ENCODE measurements around the gene C1QTNF8. TPM values are rescaled to one million over a fixed set of nuclear protein-coding genes. Genes with fewer than 3 reads are reported as not detected.

The C1QTNF8 gene
- total RNA-seq, 1 experiment from 2014 or later = not detected

- Histone ChIP-seq H3K79me2 (ENCODE audit: low read length) (no peaks in the 10 kb centered on the region), H3K9ac (ENCODE audit: low read length) (no peak overlapping the region), H4K20me1 (ENCODE audit: low read length) (no peaks in the 10 kb centered on the region), H3K4me3 (ENCODE audit: low read length) (no peak overlapping the region), H3K4me2 (ENCODE audit: low read length) (no peak overlapping the region), H3K4me1 (ENCODE audit: insufficient read depth, low read length) (no peaks in the 10 kb centered on the region), H3K9me3 (ENCODE audit: low read length) (no peaks in the 10 kb centered on the region), H3F3A (ENCODE audit: low read length, unreplicated experiment) (no peaks in the 10 kb centered on the region), H3K9me2 (replicated peaks; ENCODE audit: low read length) (no peaks in the 10 kb centered on the region), H3K27ac (ENCODE audit: low read length) (no peak overlapping the region), H3K36me3 (ENCODE audit: low read depth, low read length) (no peaks in the 10 kb centered on the region), H2AFZ (ENCODE audit: low read length) (no peak overlapping the region), H3K27me3 (ENCODE audit: low read length) (no peaks in the 10 kb centered on the region)
- intact Hi-C loops (cut with micrococcal nuclease) = no loop called here
- POLR2A ChIA-PET (ENCODE audit: unreplicated experiment) = no interaction called here
- CTCF ChIA-PET = no interaction called here
- DNase-seq (no peak), ATAC-seq (no peak)
- no TSS peak for BruUV-seq (replicated peaks)
- TF ChIP-seq CTCF (conservative IDR thresholded peaks at IDR 0.05; ENCODE audit: low read depth, low read length) = no peak
- no peak for TF ChIP-seq EZH2 (IDR thresholded peaks at IDR 0.05; ENCODE audit: low read length, unreplicated experiment)
- no peak for TF ChIP-seq EZH2phosphoT487 (IDR thresholded peaks at IDR 0.05; ENCODE audit: borderline replicate concordance, low read length)
Measured at GRCh38 chr16:1095450-1096168, 435 bp downstream of the C1QTNF8 start.

DNA sequence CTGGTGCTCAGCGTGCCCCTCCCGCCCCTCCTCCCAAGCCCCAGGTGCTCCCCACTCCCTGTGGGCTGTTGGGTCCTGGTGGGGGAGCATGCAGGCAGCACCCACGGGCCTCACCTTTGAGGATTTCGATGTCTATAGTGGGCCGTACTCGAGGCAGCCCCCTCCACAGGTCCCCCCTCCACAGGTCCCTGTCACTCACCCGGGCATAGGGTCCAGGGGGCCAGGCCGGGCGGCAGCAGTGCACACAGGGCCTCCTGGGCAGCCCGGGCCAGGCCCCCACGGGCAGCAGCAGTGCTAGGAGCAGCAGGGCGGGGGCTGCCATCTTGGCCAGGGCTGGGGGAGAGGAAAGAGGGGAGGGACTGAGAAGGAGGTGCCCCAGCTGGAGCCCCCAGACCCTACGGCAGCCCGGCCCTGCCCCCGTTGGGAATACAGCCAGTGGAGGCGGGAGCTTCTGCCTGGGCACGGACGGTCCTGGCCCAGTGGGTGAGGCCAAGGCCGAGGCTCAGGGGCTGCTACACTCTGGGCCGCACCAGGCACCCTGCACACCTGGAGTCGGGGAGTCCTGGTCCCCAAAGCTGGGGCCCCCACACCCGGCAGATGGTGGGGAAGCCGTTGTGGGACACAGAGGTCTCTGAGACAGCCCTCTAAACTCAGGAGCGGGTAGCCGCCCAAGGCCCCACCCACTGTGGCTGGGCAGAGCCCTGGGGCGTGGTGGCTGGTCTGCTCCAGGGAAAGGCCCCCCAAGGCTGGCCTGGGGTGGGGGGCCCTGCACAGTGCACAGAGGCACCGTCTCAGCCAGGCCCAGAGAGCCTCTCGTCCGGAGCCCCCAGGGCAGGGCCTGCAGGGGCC is 1.2 kb downstream of the C1QTNF8 start:
- H3K4me2 ChIP-seq (ENCODE audit: low read length) = no peak overlapping the region
- no peaks in the 10 kb centered on the region for H3K27me3 ChIP-seq (ENCODE audit: low read length)
- H3K9me3 ChIP-seq (ENCODE audit: low read length) = no peaks in the 10 kb centered on the region
- H3K36me3 ChIP-seq (ENCODE audit: low read depth, low read length) = no peaks in the 10 kb centered on the region
- intact Hi-C loops (cut with micrococcal nuclease) = no loop called here
- H3K27ac ChIP-seq (ENCODE audit: low read length) = no peak overlapping the region
- DNase-seq (no peak), ATAC-seq (no peak)
- H3K79me2 ChIP-seq (ENCODE audit: low read length) = no peaks in the 10 kb centered on the region
- no peak overlapping the region for H2AFZ ChIP-seq (ENCODE audit: low read length)
- H4K20me1 ChIP-seq (ENCODE audit: low read length) = no peaks in the 10 kb centered on the region
- ChIA-PET POLR2A (ENCODE audit: unreplicated experiment) (no interaction called here), CTCF (no interaction called here)
- TF ChIP-seq EZH2 (IDR thresholded peaks at IDR 0.05; ENCODE audit: low read length, unreplicated experiment) (no peak), EZH2phosphoT487 (IDR thresholded peaks at IDR 0.05; ENCODE audit: borderline replicate concordance, low read length) (no peak), CTCF (conservative IDR thresholded peaks at IDR 0.05; ENCODE audit: low read depth, low read length) (no peak)
- H3K9ac ChIP-seq (ENCODE audit: low read length) = no peak overlapping the region
- no peaks in the 10 kb centered on the region for H3K9me2 ChIP-seq (replicated peaks; ENCODE audit: low read length)
- H3K4me3 ChIP-seq (ENCODE audit: low read length) = no peak overlapping the region
- BruUV-seq (replicated peaks) = no TSS peak
- H3F3A ChIP-seq (ENCODE audit: low read length, unreplicated experiment) = no peaks in the 10 kb centered on the region
- H3K4me1 ChIP-seq (ENCODE audit: insufficient read depth, low read length) = peaks cover 5% of the 10 kb centered on the region; the same call in 1 of the 2 replicates

GRCh38 chr16:1094124-1094479 is 1.9 kb downstream of the C1QTNF8 start:
- Histone ChIP-seq H3K9me2 (replicated peaks; ENCODE audit: low read length) (no peaks in the 10 kb centered on the region), H3K27me3 (ENCODE audit: low read length) (no peaks in the 10 kb centered on the region), H3F3A (ENCODE audit: low read length, unreplicated experiment) (no peaks in the 10 kb centered on the region), H4K20me1 (ENCODE audit: low read length) (no peaks in the 10 kb centered on the region), H2AFZ (ENCODE audit: low read length) (no peak overlapping the region), H3K4me3 (ENCODE audit: low read length) (no peak overlapping the region), H3K36me3 (ENCODE audit: low read depth, low read length) (no peaks in the 10 kb centered on the region), H3K79me2 (ENCODE audit: low read length) (no peaks in the 10 kb centered on the region), H3K9ac (ENCODE audit: low read length) (no peak overlapping the region), H3K27ac (ENCODE audit: low read length) (no peak overlapping the region), H3K4me1 (ENCODE audit: insufficient read depth, low read length) (peaks cover 8% of the 10 kb centered on the region; the same call in 1 of the 2 replicates), H3K4me2 (ENCODE audit: low read length) (no peak overlapping the region), H3K9me3 (ENCODE audit: low read length) (no peaks in the 10 kb centered on the region)
- DNase-seq (no peak), ATAC-seq (no peak)
- no TSS peak for BruUV-seq (replicated peaks)
- CTCF ChIA-PET = no interaction called here
- POLR2A ChIA-PET (ENCODE audit: unreplicated experiment) = no interaction called here
- intact Hi-C loops (cut with micrococcal nuclease) = no loop called here
- TF ChIP-seq EZH2phosphoT487 (IDR thresholded peaks at IDR 0.05; ENCODE audit: borderline replicate concordance, low read length) = no peak
